Activated T-helper 1 cell treated with anti-CD3 and anti-CD28 coated beads, Interleukin-12 subunit alpha, Interleukin-12 subunit beta, Interleukin-2, Interleukin-4 antibody, amounts not matched to agents 30 ng/mL and 10 ng/mL and 1 ng/mL, durations not matched to agents 14 hours and 24 hours and 36 hours (primary cell): ENCODE results near the gene TMEFF2. TPM values are rescaled to one million over a fixed set of nuclear protein-coding genes. Genes with fewer than 3 reads are reported as not detected.

Experiments used
- DNase-seq: peaks from one replicate; pipeline ENCODE4 v3.0.0; 2021; ENCODE audit warnings: low spot score
- H3K27ac Mint-ChIP-seq: one replicate; pipeline ENCODE4 v1.8.0; 2021; ENCODE audit warnings: mild to moderate bottlenecking, mixed read lengths
- H3K27me3 Mint-ChIP-seq: one replicate; pipeline ENCODE4 v1.8.0; 2022; ENCODE audit warnings: mild to moderate bottlenecking, moderate library complexity, mixed read lengths; ENCODE audit not compliant: insufficient read depth
- H3K36me3 Mint-ChIP-seq: one replicate; pipeline ENCODE4 v1.8.0; 2021; ENCODE audit warnings: low read depth, mixed read lengths
- H3K4me1 Mint-ChIP-seq: one replicate; pipeline ENCODE4 v1.8.0; 2021; ENCODE audit warnings: low read depth, mixed read lengths
- H3K4me3 Mint-ChIP-seq: one replicate; pipeline ENCODE4 v1.8.0; 2021; ENCODE audit warnings: mild to moderate bottlenecking, moderate library complexity, mixed read lengths
- H3K9me3 Mint-ChIP-seq: one replicate; pipeline ENCODE4 v1.8.0; 2021; ENCODE audit warnings: mixed read lengths
- intact Hi-C: fragments of 100-400 bp; cut with micrococcal nuclease; formaldehyde crosslinking; loops from one replicate; pipeline ENCODE4 v1.15.1; 2024
- total RNA-seq: library from RNA; stranded (reverse); gene quantifications from 2 replicates; pipeline ENCODE4 v1.2.3, GENCODE V29; 2022

TMEFF2 gene
- total RNA-seq, 1 donor from 2014 or later: not detected

GRCh38 chr2:191917430-191917881, 277.3 kb downstream of the TMEFF2 start:
- intact Hi-C loops: no loop called here

GRCh38 chr2:191916826-191917225, 277.9 kb downstream of the TMEFF2 start:
- no peak overlapping the region for H3K27ac Mint-ChIP-seq
- H3K4me1 Mint-ChIP-seq: no peaks in the 10 kb centered on the region
- intact Hi-C loops: no loop called here
- H3K4me3 Mint-ChIP-seq: no peak overlapping the region
- H3K36me3 Mint-ChIP-seq: no peaks in the 10 kb centered on the region
- H3K9me3 Mint-ChIP-seq: no peaks in the 10 kb centered on the region
- H3K27me3 Mint-ChIP-seq: peaks cover 3% of the 10 kb centered on the region
- DNase-seq: no peak

More at GRCh38 chr2:191917430-191917881, 277.3 kb downstream of the TMEFF2 start:
- Mint-ChIP-seq H3K4me1 (no peaks in the 10 kb centered on the region), H3K4me3 (no peak overlapping the region), H3K9me3 (no peaks in the 10 kb centered on the region), H3K36me3 (no peaks in the 10 kb centered on the region), H3K27me3 (peaks cover 3% of the 10 kb centered on the region), H3K27ac (no peak overlapping the region)
- no peak for DNase-seq

- Mint-ChIP-seq H3K4me1 (no peaks in the 10 kb centered on the region), H3K4me3 (no peak overlapping the region), H3K27me3 (peaks cover 3% of the 10 kb centered on the region), H3K27ac (no peak overlapping the region), H3K9me3 (no peaks in the 10 kb centered on the region), H3K36me3 (no peaks in the 10 kb centered on the region)
- intact Hi-C loops: no loop called here
- no peak for DNase-seq
Observed at GRCh38 chr2:191915750-191916149, 279.0 kb downstream of the TMEFF2 start.

- no peaks in the 10 kb centered on the region for H3K9me3 Mint-ChIP-seq
- intact Hi-C loops: no loop called here
- no peaks in the 10 kb centered on the region for H3K36me3 Mint-ChIP-seq
- no peak overlapping the region for H3K4me3 Mint-ChIP-seq
- DNase-seq: no peak
- peaks cover 3% of the 10 kb centered on the region for H3K27me3 Mint-ChIP-seq
- H3K27ac Mint-ChIP-seq: no peak overlapping the region
- H3K4me1 Mint-ChIP-seq: no peaks in the 10 kb centered on the region
Observed at GRCh38 chr2:191913796-191914195, 280.9 kb downstream of the TMEFF2 start.

- intact Hi-C loops: no loop called here
- H3K36me3 Mint-ChIP-seq: no peaks in the 10 kb centered on the region
- H3K27ac Mint-ChIP-seq: no peak overlapping the region
- H3K27me3 Mint-ChIP-seq: peaks cover 3% of the 10 kb centered on the region
- no peaks in the 10 kb centered on the region for H3K9me3 Mint-ChIP-seq
- no peaks in the 10 kb centered on the region for H3K4me1 Mint-ChIP-seq
- no peak for DNase-seq
- H3K4me3 Mint-ChIP-seq: no peak overlapping the region
Observed at GRCh38 chr2:191912764-191913163, 282.0 kb downstream of the TMEFF2 start.

GRCh38 chr2:191910518-191910917, 284.2 kb downstream of the TMEFF2 start:
- Mint-ChIP-seq H3K4me1 (no peaks in the 10 kb centered on the region), H3K9me3 (no peaks in the 10 kb centered on the region), H3K36me3 (no peaks in the 10 kb centered on the region), H3K27me3 (peaks cover 7% of the 10 kb centered on the region), H3K27ac (no peak overlapping the region), H3K4me3 (no peak overlapping the region)
- no peak for DNase-seq
- intact Hi-C loops: no loop called here

GRCh38 chr2:191908874-191909273, 285.9 kb downstream of the TMEFF2 start:
- intact Hi-C loops: no loop called here
- no peaks in the 10 kb centered on the region for H3K9me3 Mint-ChIP-seq

GRCh38 chr2:191907545-191907944, 287.2 kb downstream of the TMEFF2 start:
- Mint-ChIP-seq H3K4me1 (no peaks in the 10 kb centered on the region), H3K4me3 (no peak overlapping the region), H3K27ac (no peak overlapping the region), H3K9me3 (no peaks in the 10 kb centered on the region), H3K27me3 (peaks cover 3% of the 10 kb centered on the region), H3K36me3 (no peaks in the 10 kb centered on the region)
- no peak for DNase-seq
- intact Hi-C loops: no loop called here

More at GRCh38 chr2:191908874-191909273, 285.9 kb downstream of the TMEFF2 start:
- no peak for DNase-seq
- H3K4me1 Mint-ChIP-seq: no peaks in the 10 kb centered on the region
- no peaks in the 10 kb centered on the region for H3K36me3 Mint-ChIP-seq
- no peak overlapping the region for H3K4me3 Mint-ChIP-seq
- H3K27ac Mint-ChIP-seq: no peak overlapping the region
- peaks cover 3% of the 10 kb centered on the region for H3K27me3 Mint-ChIP-seq

- intact Hi-C loops: no loop called here
- peaks cover 3% of the 10 kb centered on the region for H3K27me3 Mint-ChIP-seq
- no peak overlapping the region for H3K27ac Mint-ChIP-seq
- no peaks in the 10 kb centered on the region for H3K9me3 Mint-ChIP-seq
- DNase-seq: no peak
- no peaks in the 10 kb centered on the region for H3K4me1 Mint-ChIP-seq
- H3K4me3 Mint-ChIP-seq: no peak overlapping the region
- no peaks in the 10 kb centered on the region for H3K36me3 Mint-ChIP-seq
Observed at GRCh38 chr2:191907091-191907490, 287.6 kb downstream of the TMEFF2 start.

- no peaks in the 10 kb centered on the region for H3K36me3 Mint-ChIP-seq
- no peak overlapping the region for H3K27ac Mint-ChIP-seq
- no peak overlapping the region for H3K4me3 Mint-ChIP-seq
- intact Hi-C loops: no loop called here
- H3K4me1 Mint-ChIP-seq: no peaks in the 10 kb centered on the region
- no peaks in the 10 kb centered on the region for H3K9me3 Mint-ChIP-seq
- DNase-seq: no peak
- peaks cover 3% of the 10 kb centered on the region for H3K27me3 Mint-ChIP-seq
Observed at GRCh38 chr2:191905336-191905735, 289.4 kb downstream of the TMEFF2 start.

- H3K27me3 Mint-ChIP-seq: peaks cover 2% of the 10 kb centered on the region
- H3K4me3 Mint-ChIP-seq: no peak overlapping the region
- no peaks in the 10 kb centered on the region for H3K4me1 Mint-ChIP-seq
- intact Hi-C loops: no loop called here
- DNase-seq: no peak
- H3K27ac Mint-ChIP-seq: no peak overlapping the region
- H3K36me3 Mint-ChIP-seq: no peaks in the 10 kb centered on the region
- no peaks in the 10 kb centered on the region for H3K9me3 Mint-ChIP-seq
Observed at GRCh38 chr2:191901031-191901430, 293.7 kb downstream of the TMEFF2 start.

GRCh38 chr2:191899410-191899809, 295.3 kb downstream of the TMEFF2 start:
- H3K4me3 Mint-ChIP-seq: no peak overlapping the region
- DNase-seq: no peak
- peaks cover 2% of the 10 kb centered on the region for H3K27me3 Mint-ChIP-seq
- intact Hi-C loops: no loop called here
- H3K27ac Mint-ChIP-seq: no peak overlapping the region
- no peaks in the 10 kb centered on the region for H3K9me3 Mint-ChIP-seq
- H3K4me1 Mint-ChIP-seq: no peaks in the 10 kb centered on the region
- H3K36me3 Mint-ChIP-seq: no peaks in the 10 kb centered on the region
